ENCODE results near the gene OPCML.

OPCML gene

GRCh38 chr11:133284156-133284555 lies 248.1 kb downstream of the OPCML start:
- DNase-seq (ENCODE audit: low spot score), result no peak

- DNase-seq (ENCODE audit: low spot score), result no peak
Observed at GRCh38 chr11:133277886-133278285, 254.4 kb downstream of the OPCML start.

DNA sequence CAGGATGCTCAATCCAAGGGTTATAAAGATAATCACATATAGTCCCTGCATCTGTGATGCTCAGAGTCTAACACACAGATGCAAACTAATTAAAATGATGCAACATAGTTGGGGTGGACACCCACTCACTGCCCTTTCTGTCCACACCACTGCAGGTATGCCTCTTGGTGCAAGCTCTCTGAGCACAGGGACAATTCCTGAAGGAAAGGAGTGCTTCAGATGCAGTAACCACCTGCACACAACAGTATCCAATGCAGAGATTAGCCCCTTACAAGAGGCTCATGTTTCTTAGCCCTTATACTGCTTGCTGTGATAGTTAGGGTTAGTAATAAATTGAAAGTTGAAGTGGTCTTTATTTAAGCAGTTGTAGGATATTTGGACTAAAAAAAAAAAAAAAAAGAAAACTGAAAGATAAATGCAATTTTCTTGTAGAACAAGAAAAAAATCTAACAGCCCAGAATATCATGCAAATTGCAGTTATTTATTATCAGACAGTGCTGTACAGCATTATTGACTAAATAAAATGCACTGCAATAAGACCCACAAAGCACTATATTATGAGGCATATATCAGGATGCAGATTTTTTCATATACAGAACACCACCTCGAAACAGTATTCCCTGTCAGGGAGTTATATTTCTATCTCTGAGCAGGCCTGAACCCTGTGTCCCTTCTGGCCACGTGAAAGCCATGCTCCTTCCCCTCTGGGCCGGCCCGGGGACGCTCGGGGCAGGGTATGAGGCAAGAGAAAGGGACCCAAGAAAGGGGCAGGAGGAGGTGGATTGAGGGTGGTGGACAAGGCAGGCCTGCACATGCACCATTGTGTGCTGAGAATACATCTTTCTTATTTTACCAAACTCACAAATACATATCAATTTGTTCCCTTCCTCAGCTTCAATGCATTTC lies 260.2 kb downstream of the OPCML start:
- no peak for DNase-seq (ENCODE audit: low spot score)

- DNase-seq (ENCODE audit: low spot score), result no peak
Observed at GRCh38 chr11:133271206-133271605, 261.1 kb downstream of the OPCML start.

- DNase-seq (ENCODE audit: low spot score), result no peak
Observed at GRCh38 chr11:133269267-133269666, 263.0 kb downstream of the OPCML start.

- DNase-seq (ENCODE audit: low spot score), result no peak
Observed at GRCh38 chr11:133266986-133267385, 265.3 kb downstream of the OPCML start.

GRCh38 chr11:133265530-133266035 lies 266.7 kb downstream of the OPCML start:
- no peak for DNase-seq (ENCODE audit: low spot score)

GRCh38 chr11:133263332-133263731 lies 269.0 kb downstream of the OPCML start:
- no peak for DNase-seq (ENCODE audit: low spot score)

GRCh38 chr11:133258751-133259150 lies 273.6 kb downstream of the OPCML start:
- no peak for DNase-seq (ENCODE audit: low spot score)

- DNase-seq (ENCODE audit: low spot score), result no peak
Observed at GRCh38 chr11:133254601-133255000, 277.7 kb downstream of the OPCML start.

DNA sequence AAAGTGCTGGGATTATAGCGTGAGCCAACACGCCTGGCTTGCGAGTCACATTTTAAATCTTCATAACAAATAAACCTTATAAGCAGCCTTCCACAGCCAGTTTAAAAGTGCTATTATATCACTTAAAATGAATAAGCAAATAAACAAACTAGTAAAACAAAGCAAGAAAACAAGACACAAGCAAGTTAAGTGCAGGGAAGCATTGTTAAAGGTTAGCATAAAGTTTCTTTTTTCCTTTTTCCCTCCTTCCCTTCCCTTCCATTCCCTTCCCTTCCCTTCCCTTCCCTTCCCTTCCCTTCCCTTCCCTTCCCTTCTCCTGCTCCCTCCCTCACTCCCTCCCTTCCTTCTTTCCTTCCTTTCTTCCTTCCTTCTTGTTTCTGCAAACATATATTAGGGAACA lies 278.7 kb downstream of the OPCML start:
- no peak for DNase-seq (ENCODE audit: low spot score)

DNA sequence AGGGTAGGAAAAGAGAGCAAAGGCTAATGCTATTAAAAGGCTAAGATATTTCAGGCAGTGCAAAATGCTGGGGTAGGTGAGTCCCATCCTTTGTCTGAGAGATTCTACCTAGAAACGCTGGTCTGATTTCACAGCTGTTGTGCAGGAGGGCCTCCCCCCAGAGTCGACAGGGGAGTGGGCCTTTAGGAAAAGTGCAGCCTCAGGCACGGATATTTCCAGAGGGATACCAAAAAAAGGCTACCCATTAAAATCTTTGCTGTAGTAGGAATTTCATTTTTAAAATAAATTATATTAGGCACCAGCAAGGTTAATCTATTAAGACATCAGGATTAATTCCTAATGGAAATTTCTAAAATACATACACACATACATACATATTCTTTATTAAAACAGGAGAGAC lies 280.5 kb downstream of the OPCML start:
- DNase-seq (ENCODE audit: low spot score), result no peak

GRCh38 chr11:133249530-133249929 lies 282.8 kb downstream of the OPCML start:
- DNase-seq (ENCODE audit: low spot score), result no peak

DNA sequence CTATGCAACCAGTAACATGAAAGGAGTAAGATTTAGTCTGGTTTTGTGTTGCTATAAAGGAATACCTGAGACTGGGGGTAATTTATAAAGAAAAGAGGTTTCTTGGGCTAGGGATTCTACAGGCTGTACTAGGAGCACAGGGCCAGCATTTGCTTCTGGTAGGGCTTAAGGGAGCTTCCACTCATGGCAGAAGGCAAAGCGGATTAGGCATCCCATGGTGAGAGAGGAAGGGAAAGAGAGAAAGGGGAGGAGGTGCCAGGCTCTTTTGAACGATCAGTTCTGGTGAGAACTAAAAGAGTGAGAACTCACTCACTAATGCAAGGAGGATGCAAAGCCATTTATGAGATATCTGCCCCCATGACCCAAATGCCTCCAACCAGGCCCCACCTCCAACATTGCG lies 283.2 kb downstream of the OPCML start:
- DNase-seq (ENCODE audit: low spot score), result no peak

GRCh38 chr11:133243832-133244231 lies 288.5 kb downstream of the OPCML start:
- DNase-seq (ENCODE audit: low spot score), result no peak

GRCh38 chr11:133240908-133241655 lies 291.2 kb downstream of the OPCML start:
- DNase-seq (ENCODE audit: low spot score), result no peak

- DNase-seq (ENCODE audit: low spot score), result no peak
Observed at GRCh38 chr11:133239575-133239974, 292.7 kb downstream of the OPCML start.

DNA sequence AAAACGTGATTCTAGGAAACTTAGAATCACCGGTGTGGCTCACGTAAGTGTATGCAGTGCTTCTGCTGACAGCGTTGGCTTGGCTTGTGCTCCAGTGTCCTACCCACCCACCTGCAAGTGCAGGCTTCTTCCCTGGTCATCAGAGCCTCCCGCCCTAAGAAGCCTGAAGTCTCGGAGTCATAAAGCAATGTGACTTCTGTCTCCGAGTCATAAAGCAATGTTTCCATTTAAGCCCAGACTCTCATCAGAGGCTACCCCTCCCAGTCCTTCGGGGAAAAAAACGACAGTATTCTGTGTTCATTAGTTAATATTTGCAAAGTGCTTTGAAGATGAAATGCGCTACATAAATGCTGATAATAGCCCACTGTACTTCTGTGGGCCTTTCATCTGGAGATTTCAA lies 293.8 kb downstream of the OPCML start:
- DNase-seq (ENCODE audit: low spot score), result no peak

DNA sequence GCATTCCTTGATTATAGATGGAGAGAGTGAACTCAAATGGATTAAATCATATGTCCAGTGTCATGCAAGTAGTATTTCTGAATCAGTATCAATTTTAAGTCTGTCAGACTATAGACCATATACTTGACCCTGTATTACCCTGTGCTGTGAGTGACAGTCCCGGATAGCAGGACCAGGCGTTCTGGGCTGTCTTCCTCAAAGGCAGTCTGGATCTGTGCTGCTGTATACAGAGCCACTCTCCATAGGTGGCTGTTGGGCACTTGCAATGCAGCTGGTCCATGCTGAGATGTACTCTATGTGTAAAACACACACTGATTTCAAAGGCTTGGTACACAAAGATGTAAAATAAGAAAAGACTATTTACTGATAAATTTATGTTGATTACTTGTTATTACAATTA lies 294.3 kb downstream of the OPCML start:
- DNase-seq (ENCODE audit: low spot score), result no peak

- DNase-seq (ENCODE audit: low spot score), result no peak
Observed at GRCh38 chr11:133235381-133235780, 296.9 kb downstream of the OPCML start.

- no peak for DNase-seq (ENCODE audit: low spot score)
Observed at GRCh38 chr11:133234883-133235282, 297.4 kb downstream of the OPCML start.

GRCh38 chr11:133232665-133233064 lies 299.6 kb downstream of the OPCML start:
- DNase-seq (ENCODE audit: low spot score), result no peak

GRCh38 chr11:133230431-133230830 lies 301.9 kb downstream of the OPCML start:
- no peak for DNase-seq (ENCODE audit: low spot score)

Data from hematopoietic multipotent progenitor cell treated with erythropoietin and hydrocortisone succinate and interleukin-3 and kit ligand, for 17 days (in vitro differentiated cells).